Astrocyte (in vitro differentiated cells and primary cell): ENCODE data around the gene DEFB132. TPM values are rescaled to one million over a fixed set of nuclear protein-coding genes. Genes with fewer than 3 reads are reported as not detected.

Experiments
- DNase-seq: peaks from one replicate; pipeline ENCODE4 v3.0.0-alpha.2; 2010; ENCODE audit warnings: low read depth
- FAIRE-seq: peaks from 2 replicates; lab custom pipeline; 2011; peaks lifted over from hg19 to GRCh38; lab: Jason Lieb, UNC
- H2AFZ ChIP-seq: 2 replicates; pipeline ENCODE4 v1.6.0; 2012; ENCODE audit warnings: low read depth, low read length, inconsistent platforms
- H3K27ac ChIP-seq: 2 replicates; pipeline ENCODE4 v1.5.1; 2011; ENCODE audit warnings: low read depth, low read length, inconsistent platforms
- H3K27me3 ChIP-seq: 2 replicates; pipeline ENCODE4 v1.6.0; 2011; ENCODE audit warnings: low read length, inconsistent platforms; ENCODE audit not compliant: insufficient read depth
- H3K36me3 ChIP-seq: 2 replicates; pipeline ENCODE4 v1.5.1; 2011; ENCODE audit warnings: low read length, inconsistent platforms; ENCODE audit not compliant: insufficient read depth
- H3K4me1 ChIP-seq: 2 replicates; pipeline ENCODE4 v1.5.1; 2011; ENCODE audit warnings: low read length, inconsistent platforms; ENCODE audit not compliant: insufficient read depth
- H3K4me2 ChIP-seq: 2 replicates; pipeline ENCODE4 v1.6.0; 2012; ENCODE audit warnings: low read length, inconsistent platforms
- H3K4me3 ChIP-seq: 2 replicates; pipeline ENCODE4 v1.5.1; 2011; ENCODE audit warnings: low read depth, mild to moderate bottlenecking, low read length, inconsistent platforms; ENCODE audit not compliant: insufficient read depth
- H3K79me2 ChIP-seq: 2 replicates; pipeline ENCODE4 v1.6.0; 2012; ENCODE audit warnings: mild to moderate bottlenecking, low read length, inconsistent platforms; ENCODE audit not compliant: insufficient read depth
- H3K9ac ChIP-seq: 2 replicates; pipeline ENCODE4 v1.6.0; 2012; ENCODE audit warnings: mild to moderate bottlenecking, low read length, inconsistent platforms
- H3K9me3 ChIP-seq: 2 replicates; pipeline ENCODE4 v1.5.1; 2012; ENCODE audit warnings: low read depth, mild to moderate bottlenecking, low read length, inconsistent platforms; ENCODE audit not compliant: insufficient read depth
- H4K20me1 ChIP-seq: 2 replicates; pipeline ENCODE4 v1.6.0; 2012; ENCODE audit warnings: low read length, inconsistent platforms; ENCODE audit not compliant: insufficient read depth
- H3K27ac Mint-ChIP-seq: one replicate; pipeline ENCODE4 v1.8.0; 2021; ENCODE audit warnings: mild to moderate bottlenecking, mixed read lengths; ENCODE audit not compliant: unreplicated experiment
- H3K27me3 Mint-ChIP-seq: one replicate; pipeline ENCODE4 v1.8.0; 2021; ENCODE audit warnings: low read depth, mixed read lengths; ENCODE audit not compliant: unreplicated experiment
- H3K36me3 Mint-ChIP-seq: one replicate; pipeline ENCODE4 v1.8.0; 2021; ENCODE audit warnings: low read depth, mixed read lengths; ENCODE audit not compliant: unreplicated experiment
- H3K4me1 Mint-ChIP-seq: one replicate; pipeline ENCODE4 v1.8.0; 2021; ENCODE audit warnings: low read depth, mixed read lengths; ENCODE audit not compliant: unreplicated experiment
- H3K4me3 Mint-ChIP-seq: one replicate; pipeline ENCODE4 v1.8.0; 2021; ENCODE audit warnings: mild to moderate bottlenecking, moderate library complexity, mixed read lengths; ENCODE audit not compliant: unreplicated experiment
- H3K9me3 Mint-ChIP-seq: one replicate; pipeline ENCODE4 v1.8.0; 2021; ENCODE audit warnings: mild to moderate bottlenecking, mixed read lengths; ENCODE audit not compliant: unreplicated experiment
- CTCF ChIP-seq: IDR thresholded peaks from 2 replicates; pipeline ENCODE4 v1.5.1; 2011; ENCODE audit warnings: low read depth, mild to moderate bottlenecking, inconsistent platforms, low read length, moderate library complexity; ENCODE audit not compliant: insufficient read depth
- EZH2 ChIP-seq: IDR thresholded peaks from 2 replicates; pipeline ENCODE4 v1.6.1; 2012; ENCODE audit warnings: mild to moderate bottlenecking, low read length, inconsistent platforms; ENCODE audit not compliant: insufficient read depth
- total RNA-seq: library from RNA; stranded (reverse); gene quantifications from 2 replicates; pipeline ENCODE4 v1.2.1, GENCODE V29; 2021

Gene DEFB132
- total RNA-seq, 1 donor from 2014 or later, result not detected

DNA sequence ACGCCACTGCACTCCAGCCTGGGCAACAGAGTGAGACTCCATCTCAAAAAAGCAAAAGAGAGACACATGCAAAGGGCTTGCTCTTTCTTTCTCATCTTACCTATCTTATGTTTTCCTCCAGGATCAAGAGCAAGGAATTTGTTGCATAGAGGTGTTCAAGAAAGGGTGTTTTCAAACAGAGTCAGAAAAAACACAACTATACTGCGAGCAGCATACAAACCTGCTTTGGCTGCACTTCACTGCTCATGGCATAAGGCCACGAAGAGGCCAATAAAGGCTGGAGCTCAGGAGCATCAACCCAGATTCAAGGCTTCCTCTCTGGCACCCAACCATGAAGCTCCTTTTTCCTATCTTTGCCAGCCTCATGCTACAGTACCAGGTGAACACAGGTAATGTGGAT is 30.6 kb upstream of the DEFB132 start, which contains the start of gene DEFB129:
DEFB129 (plus strand) TSS at position 301 of the 400 bp plus-strand sequence; CDS start at position 332, 31 bp downstream.
- Mint-ChIP-seq H3K36me3 (no peaks in the 10 kb centered on the region), H3K4me1 (no peaks in the 10 kb centered on the region), H3K4me3 (no peak within 1 kb of the TSS), H3K27ac (no peak within 1 kb of the TSS), H3K9me3 (peaks cover 3% of the 10 kb centered on the region), H3K27me3 (peaks cover 42% of the 10 kb centered on the region)
- H3K4me2 ChIP-seq, result no peak within 1 kb of the TSS
- DNase-seq (no peak), FAIRE-seq (no peak)
- no peaks in the 10 kb centered on the region for H3K79me2 ChIP-seq
- H3K36me3 ChIP-seq, result no peaks in the 10 kb centered on the region
- no peak within 1 kb of the TSS for H3K9ac ChIP-seq
- H4K20me1 ChIP-seq, result no peaks in the 10 kb centered on the region
- H3K27ac ChIP-seq, result no peak within 1 kb of the TSS
- no peaks in the 10 kb centered on the region for H3K4me1 ChIP-seq
- H3K9me3 ChIP-seq, result no peaks in the 10 kb centered on the region
- H2AFZ ChIP-seq, result no peak within 1 kb of the TSS
- no peaks in the 10 kb centered on the region for H3K27me3 ChIP-seq
- TF ChIP-seq CTCF (no peak), EZH2 (no peak)
- H3K4me3 ChIP-seq, result no peak within 1 kb of the TSS

- no peak for FAIRE-seq
- no peaks in the 10 kb centered on the region for H3K36me3 ChIP-seq
- no peak overlapping the region for H3K9ac ChIP-seq
- no peaks in the 10 kb centered on the region for H3K27me3 ChIP-seq
- Mint-ChIP-seq H3K27ac (no peak overlapping the region), H3K36me3 (no peaks in the 10 kb centered on the region), H3K4me1 (no peaks in the 10 kb centered on the region), H3K4me3 (no peak overlapping the region), H3K27me3 (peaks cover 46% of the 10 kb centered on the region), H3K9me3 (peaks cover 3% of the 10 kb centered on the region)
- H4K20me1 ChIP-seq, result no peaks in the 10 kb centered on the region
- DNase-seq, result no peak
- no peaks in the 10 kb centered on the region for H3K79me2 ChIP-seq
- no peak overlapping the region for H3K27ac ChIP-seq
- H3K9me3 ChIP-seq, result no peaks in the 10 kb centered on the region
- H3K4me2 ChIP-seq, result no peak overlapping the region
- no peak overlapping the region for H2AFZ ChIP-seq
- no peak overlapping the region for H3K4me3 ChIP-seq
- no peaks in the 10 kb centered on the region for H3K4me1 ChIP-seq
- no peak for TF ChIP-seq EZH2
These were observed 30.0 kb upstream of the DEFB132 start for GRCh38 chr20:227439-228105.

- no peak overlapping the region for H3K4me3 Mint-ChIP-seq
- H3K9me3 Mint-ChIP-seq, result no peaks in the 10 kb centered on the region
- Histone ChIP-seq H2AFZ (no peak overlapping the region), H3K9ac (no peak overlapping the region), H3K4me2 (no peak overlapping the region), H3K79me2 (no peaks in the 10 kb centered on the region), H4K20me1 (no peaks in the 10 kb centered on the region), H3K27me3 (no peaks in the 10 kb centered on the region), H3K4me1 (no peaks in the 10 kb centered on the region), H3K9me3 (no peaks in the 10 kb centered on the region), H3K4me3 (no peak overlapping the region), H3K36me3 (no peaks in the 10 kb centered on the region), H3K27ac (no peak overlapping the region)
- no peak overlapping the region for H3K27ac Mint-ChIP-seq
- no peaks in the 10 kb centered on the region for H3K36me3 Mint-ChIP-seq
- no peak for FAIRE-seq
- peaks cover 36% of the 10 kb centered on the region for H3K27me3 Mint-ChIP-seq
- DNase-seq, result no peak
- TF ChIP-seq CTCF, result no peak
- no peak for TF ChIP-seq EZH2
- peaks cover 8% of the 10 kb centered on the region for H3K4me1 Mint-ChIP-seq
These were observed 21.6 kb upstream of the DEFB132 start for GRCh38 chr20:235891-236290.
